GM12878 (cell line): ENCODE results near the gene CSK. TPM values are rescaled to one million over a fixed set of nuclear protein-coding genes. Genes with fewer than 3 reads are reported as not detected.
A peak's percentile ranks its signal among the peaks of the same experiment; 100 is the strongest.

Experiments used
- ATAC-seq: fragments of 200-7000 bp; cut with Tn5 transposase; 3 replicates; pipeline ENCODE4 v1.9.1; 2020; ENCODE audit warnings: mild to moderate bottlenecking, moderate library complexity
- BruUV-seq: library from RNA; stranded (reverse); fragments of 400-500 nt; replicated peaks from 2 replicates; lab custom pipeline; 2021; lab: Mats Ljungman, UMichigan
- CTCF ChIA-PET: fragments of 300-600 bp; sonication (Branson Sonifier 250); formaldehyde crosslinking; extraction: SDS; loops from one replicate; lab custom pipeline; 2021; ENCODE audit warnings: inconsistent platforms; lab: Yijun Ruan, JAX
- POLR2A ChIA-PET: fragments of 350-600 bp; formaldehyde crosslinking; extraction: SDS; loops from one replicate; lab custom pipeline; 2021; ENCODE audit warnings: inconsistent platforms; lab: Charles Lee
- RAD21 ChIA-PET: fragments of 300-600 bp; sonication (Branson Sonifier 250); formaldehyde crosslinking; loops from one replicate; lab custom pipeline; 2023; ENCODE audit warnings: antibody characterized with exemption; ENCODE audit not compliant: unreplicated experiment; lab: Charles Lee
- SMC1A ChIA-PET: fragments of 300-600 bp; sonication (Branson Sonifier 250); formaldehyde crosslinking; loops from one replicate; lab custom pipeline; 2023; ENCODE audit not compliant: unreplicated experiment, uncharacterized antibody; lab: Charles Lee
- DNase-seq: peaks from one replicate; pipeline ENCODE4 v3.0.0-alpha.2; 2011; ENCODE audit warnings: low read depth, low spot score
- FAIRE-seq: peaks from 3 replicates; lab custom pipeline; 2011; peaks lifted over from hg19 to GRCh38; lab: Jason Lieb, UNC
- H2AFZ ChIP-seq: 2 replicates; pipeline ENCODE4 v1.6.0; 2011; ENCODE audit warnings: low read depth, low read length, control low read depth; ENCODE audit not compliant: control insufficient read depth
- H3K27ac ChIP-seq: 2 replicates; pipeline ENCODE4 v1.5.1; 2011; ENCODE audit warnings: control low read depth; ENCODE audit not compliant: control insufficient read depth, insufficient read depth
- H3K27me3 ChIP-seq, 2 experiments: replicated peaks in 1 of 2; 2 replicates each; pipeline versions ENCODE4 v1.6.0 to v1.6.1; 2011; ENCODE audit warnings: low read length in 1 of 2; ENCODE audit not compliant: control insufficient read depth in 2 of 2, insufficient read depth in 2 of 2
- H3K36me3 ChIP-seq, 2 experiments: 2 replicates each; pipeline ENCODE4 v1.5.1; 2011; ENCODE audit warnings: low read length in 1 of 2; ENCODE audit not compliant: control insufficient read depth in 2 of 2, insufficient read depth in 2 of 2
- H3K4me1 ChIP-seq: 2 replicates; pipeline ENCODE4 v1.6.1; 2011; ENCODE audit warnings: mild to moderate bottlenecking, low read length, moderate library complexity, mixed read lengths; ENCODE audit not compliant: control insufficient read depth, insufficient read depth
- H3K4me2 ChIP-seq: 2 replicates; pipeline ENCODE4 v1.6.0; 2011; ENCODE audit warnings: control low read depth; ENCODE audit not compliant: control insufficient read depth, insufficient read depth
- H3K4me3 ChIP-seq: fragments of 200-600 bp; sonication (generic); 2 replicates; pipeline ENCODE4 v1.5.1; 2016
- H3K79me2 ChIP-seq: 2 replicates; pipeline ENCODE4 v1.6.0; 2011; ENCODE audit warnings: low read length; ENCODE audit not compliant: control insufficient read depth, insufficient read depth
- H3K9ac ChIP-seq: 2 replicates; pipeline ENCODE4 v1.8.0; 2011; ENCODE audit warnings: low read length, control low read depth, mixed read lengths; ENCODE audit not compliant: control insufficient read depth, insufficient read depth
- H3K9me3 ChIP-seq: replicated peaks from 3 replicates; pipeline ENCODE4 v1.5.1; 2011; ENCODE audit warnings: mild to moderate bottlenecking, low read length; ENCODE audit not compliant: control insufficient read depth, insufficient read depth
- H4K20me1 ChIP-seq: 2 replicates; pipeline ENCODE4 v1.6.0; 2011; ENCODE audit not compliant: control insufficient read depth, insufficient read depth
- BCLAF1 ChIP-seq: fragments of 450-650 bp; IDR thresholded peaks from 2 replicates; pipeline ENCODE4 v1.6.1; 2017; ENCODE audit warnings: antibody characterized with exemption, mild to moderate bottlenecking, moderate library complexity
- CBFB ChIP-seq: IDR thresholded peaks from 2 replicates; pipeline ENCODE4 v1.6.1; 2016; ENCODE audit warnings: antibody characterized with exemption, low read depth
- EED ChIP-seq: sonication (generic); IDR thresholded peaks from 2 replicates; pipeline ENCODE4 v1.6.1; 2016; ENCODE audit warnings: antibody characterized with exemption, low read depth
- HDGF ChIP-seq: fragments of 450-650 bp; IDR thresholded peaks from 2 replicates; pipeline ENCODE4 v1.6.1; 2016; ENCODE audit warnings: antibody characterized with exemption
- IKZF1 ChIP-seq: fragments of 450-650 bp; conservative IDR thresholded peaks from 2 replicates; pipeline ENCODE4 v1.6.1; 2017; ENCODE audit warnings: antibody characterized with exemption, mild to moderate bottlenecking
- IKZF2 ChIP-seq, 2 experiments: fragments of 450-650 bp; IDR thresholded peaks; 2 replicates each; pipeline ENCODE4 v1.6.1; 2017; ENCODE audit warnings: mild to moderate bottlenecking in 2 of 2, moderate library complexity in 2 of 2
- JUNB ChIP-seq: IDR thresholded peaks from 2 replicates; pipeline ENCODE4 v1.6.1; 2016; ENCODE audit warnings: antibody characterized with exemption, mild to moderate bottlenecking
- MXI1 ChIP-seq: fragments of 150-350 bp; IDR thresholded peaks from 2 replicates; pipeline ENCODE4 v1.6.1; 2011; ENCODE audit warnings: low read depth, mild to moderate bottlenecking, inconsistent platforms, low read length, improper control_type of control experiment
- PKNOX1 ChIP-seq: fragments of 450-650 bp; IDR thresholded peaks from 2 replicates; pipeline ENCODE4 v1.6.1; 2016; ENCODE audit warnings: mild to moderate bottlenecking
- SPI1 ChIP-seq: IDR thresholded peaks from 2 replicates; pipeline ENCODE4 v1.6.1; 2011; ENCODE audit warnings: low read depth, mild to moderate bottlenecking, low read length, moderate library complexity, borderline replicate concordance; ENCODE audit not compliant: insufficient read depth
- WGBS: methylation state at CpG from one replicate; pipeline ENCODE4 v1.1.6; 2016; ENCODE audit warnings: low lambda C conversion rate; ENCODE audit not compliant: insufficient replicate concordance, insufficient coverage; ENCODE audit errors: missing lambda C conversion rate; 5-methylcytosine and 5-hydroxymethylcytosine counted together
- in situ Hi-C: fragments of 300-500 bp; cut with MboI; formaldehyde crosslinking; loops from 9 replicates; pipeline ENCODE4 v1.14.3; 2018; ENCODE audit warnings: mixed read lengths
- intact Hi-C: fragments of 100-400 bp; cut with micrococcal nuclease; formaldehyde crosslinking; loops from one replicate; pipeline ENCODE4 v1.14.2; 2022; ENCODE audit not compliant: unreplicated experiment
- polyA plus RNA-seq, 11 experiments: library from polyadenylated mRNA; depleted of rRNA in 4 of 11; unstranded in 6 of 11; stranded (reverse) in 5 of 11; fragments of >200 nt; fragmentation: Nextera tagmentation in 4 of 11; fragmentation: Illumina TruSeq in 1 of 11; extraction: Ambion mirVana in 4 of 11; extraction: Trizol in 1 of 11; gene quantifications; 1 replicate in 1 of 11; 2 replicates in 10 of 11; pipeline versions ENCODE4 v1.2.1 to v1.2.3, GENCODE V29; 2011 to 2016; ENCODE audit warnings: inconsistent platforms in 2 of 11, missing spikeins in 2 of 11, low read depth in 1 of 11
- total RNA-seq, 4 experiments: library from RNA; depleted of rRNA in 3 of 4; stranded (reverse); fragments of >200 nt in 3 of 4; fragmentation: Illumina TruSeq in 1 of 4; extraction: Trizol in 1 of 4; gene quantifications; 2 replicates each; pipeline versions ENCODE4 v1.2.1 to v1.2.3, GENCODE V29; 2013 to 2021

CSK gene
- total and polyA plus RNA-seq, 10 of the 15 experiments (the other 5 are each of a cell fraction or from before 2014, with no cell fraction given) = 3.4 to 327 (median 75.8) TPM

- peaks cover 13 to 17% of the 10 kb centered on the region in 2 experiments; a peak in 3 of 4 replicates for H3K36me3 ChIP-seq
- DNase-seq = no peak
- no peak for TF ChIP-seq CBFB
- TF ChIP-seq, all 136 proteins: peak for 0
- ChIA-PET POLR2A (interaction anchor here (0.8 to 14.2 kb wide), 4 partner anchors 8 to 393 kb away, joined by 3 to 602 read pairs (median 5); partner anchors contain the start of gene CSK), CTCF (interaction anchor here (1.7 to 25.9 kb wide), 3 partner anchors 7 to 30 kb away, joined by 4 to 1288 read pairs (median 109); partner anchors contain the start of gene CSK), SMC1A (interaction anchor here (0.7 to 15.7 kb wide), 4 partner anchors 7 to 160 kb away, joined by 3 to 811 read pairs (median 38); partner anchors contain the start of gene CSK), RAD21 (interaction anchor here (1.8 to 25.2 kb wide), 3 partner anchors 1 to 79 kb away, joined by 7 to 1186 read pairs (median 1186); partner anchors contain the start of gene CSK)
- no peak for ATAC-seq
- intact Hi-C loops (no loop called here), in situ Hi-C loops (no loop called here)
- FAIRE-seq = no peak
- Histone ChIP-seq H3K27me3 (no peaks in the 10 kb centered on the region), H4K20me1 (no peaks in the 10 kb centered on the region), H3K9me3 (no peaks in the 10 kb centered on the region), H3K4me3 (peak overlapping the region; percentile 77), H3K27ac (peak overlapping the region; percentile 96), H3K4me2 (peak overlapping the region; percentile 67), H3K79me2 (peaks cover 91% of the 10 kb centered on the region), H3K9ac (peak overlapping the region; percentile 82), H3K4me1 (peaks cover 64% of the 10 kb centered on the region), H2AFZ (no peak overlapping the region)
- 0% methylated on average over 1 of the region's 1 CpG for WGBS
- BruUV-seq = TSS peak; percentile 1
Measured at GRCh38 chr15:74791007-74791406, 9.1 kb downstream of the CSK start.

GRCh38 chr15:74791667-74792066 is 9.8 kb downstream of the CSK start:
- in situ Hi-C loops = no loop called here
- ChIA-PET RAD21 (interaction anchor here (0.8 to 25.2 kb wide), 6 partner anchors 2 to 250 kb away, joined by 3 to 1186 read pairs (median 6); partner anchors contain the start of genes ARID3B and CSK), SMC1A (interaction anchor here (0.7 to 15.7 kb wide), 6 partner anchors 6 to 110 kb away, joined by 3 to 811 read pairs (median 10); partner anchors contain the start of gene CSK), CTCF (interaction anchor here (1.2 to 25.9 kb wide), 4 partner anchors 6 to 158 kb away, joined by 3 to 1288 read pairs (median 66); partner anchors contain the start of gene CSK), POLR2A (interaction anchor here (0.6 to 14.2 kb wide), 5 partner anchors 15 to 394 kb away, joined by 3 to 602 read pairs (median 4); partner anchors contain the start of gene CSK)
- Histone ChIP-seq H3K4me2 (peak overlapping the region; percentile 67), H3K4me1 (peaks cover 61% of the 10 kb centered on the region), H4K20me1 (no peaks in the 10 kb centered on the region), H3K27me3 (no peaks in the 10 kb centered on the region), H3K79me2 (peaks cover 91% of the 10 kb centered on the region), H3K9ac (peak overlapping the region; percentile 82), H3K9me3 (no peaks in the 10 kb centered on the region), H2AFZ (no peak overlapping the region), H3K36me3 (peaks cover 17% of the 10 kb centered on the region in 2 experiments; a peak in 3 of 4 replicates), H3K27ac (peak overlapping the region; percentile 96), H3K4me3 (peak overlapping the region; percentile 77)
- intact Hi-C loops = no loop called here
- ATAC-seq = no peak
- WGBS = 1% methylated on average over 7 of the region's 7 CpGs
- no peak for FAIRE-seq
- no peak for DNase-seq
- no TSS peak for BruUV-seq
- TF ChIP-seq IKZF1 (peak; percentile 49; the same call in 1 of the 2 replicates), HDGF (0 out of 2 replicates have a peak, but pooled peaks have one; percentile 20), MXI1 (0 out of 2 replicates have a peak, but pooled peaks have one; percentile 13), JUNB (no peak), IKZF2 (IDR thresholded peaks at IDR 0.05) (peak; percentile 39 to 61; a peak in 2 of 4 replicates), BCLAF1 (no peak), PKNOX1 (no peak), SPI1 (peak; percentile 20; the same call in 1 of the 2 replicates), EED (peak; percentile 77)
